DMS153 (cell line): ENCODE measurements around the gene BTAF1.
"Not testable (repeated sequence)": the region's sequence is repeated elsewhere in the genome, so short reads cannot be mapped to it uniquely, and the experiment has no call there.

Experiments
- DNase-seq: peaks from one replicate; lab custom pipeline; 2025; lab: John Stamatoyannopoulos, UW

The BTAF1 gene

DNA sequence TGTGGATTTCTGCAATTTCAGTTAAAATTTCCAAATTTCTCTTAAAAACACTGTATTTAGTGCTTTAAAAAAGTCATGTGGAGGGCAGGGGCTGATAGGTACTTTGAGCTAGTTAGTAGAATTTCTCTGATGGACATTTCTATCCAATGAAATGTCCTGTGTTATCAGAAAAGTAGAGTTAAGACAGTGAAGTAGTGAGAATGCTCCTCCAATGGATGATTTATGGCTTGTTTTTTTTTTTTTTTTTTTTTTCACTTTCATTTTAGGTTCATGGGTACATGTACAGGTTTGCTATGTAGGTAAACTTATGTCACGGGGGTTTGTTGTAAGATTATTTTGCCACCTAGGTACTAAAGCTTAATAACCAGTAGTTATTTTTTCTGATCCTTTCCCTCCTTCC is 55.0 kb downstream of the BTAF1 start:
- DNase-seq = no peak

- no peak for DNase-seq
These were observed 56.7 kb downstream of the BTAF1 start for GRCh38 chr10:91980319-91980718.

DNA sequence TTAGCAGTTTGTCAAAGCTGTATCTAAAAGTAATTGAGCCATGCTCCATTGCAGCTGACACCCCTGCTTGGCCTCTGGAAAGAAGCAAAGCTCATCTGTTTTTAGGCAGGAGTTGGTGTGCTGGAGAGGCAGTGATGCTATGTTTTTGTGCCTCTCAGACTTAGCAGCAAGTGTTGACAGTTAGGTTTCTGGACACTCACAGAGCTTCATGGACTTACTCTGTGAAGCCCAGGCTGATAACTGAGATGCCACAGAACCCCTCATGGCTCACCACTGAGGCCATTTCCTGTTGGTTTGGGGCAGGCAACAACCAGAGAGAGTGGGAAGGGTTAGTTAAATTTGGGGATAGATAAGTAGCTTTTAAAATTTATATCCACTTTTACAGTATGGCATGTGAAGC is 59.8 kb downstream of the BTAF1 start:
- DNase-seq = no peak

DNA sequence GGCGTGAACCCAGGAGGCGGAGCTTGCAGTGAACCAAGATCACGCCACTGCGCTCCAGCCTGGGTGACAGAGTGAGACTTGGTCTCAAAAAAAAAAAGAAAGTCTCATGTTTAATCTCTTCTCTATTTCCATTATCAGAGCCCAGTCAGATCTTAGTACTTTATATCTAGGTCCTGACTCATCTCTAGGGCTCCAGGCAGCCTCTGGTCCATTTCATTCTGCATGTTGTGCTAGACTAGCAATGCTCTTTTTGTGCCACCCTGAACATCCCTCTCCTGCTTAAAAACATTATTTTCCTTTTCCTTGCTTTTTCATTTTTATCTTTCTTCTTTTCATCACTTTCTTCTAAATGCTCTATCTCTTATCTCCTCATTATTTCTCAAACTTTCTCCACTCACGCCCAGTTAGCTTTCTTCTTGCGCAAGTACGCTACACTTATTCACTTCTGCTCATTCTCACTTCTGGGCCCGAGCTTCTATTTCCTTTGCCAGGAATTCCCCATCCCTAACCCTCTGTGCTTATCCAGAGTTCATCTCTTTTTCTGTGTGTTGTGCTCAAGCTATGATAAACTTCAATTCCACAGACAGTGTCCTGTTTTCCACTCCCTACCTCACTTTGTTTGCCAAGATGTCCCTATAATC is 63.9 kb downstream of the BTAF1 start:
- DNase-seq = no peak

GRCh38 chr10:91992031-91992430 is 68.5 kb downstream of the BTAF1 start:
- no peak for DNase-seq

GRCh38 chr10:91996266-91996665 is 72.7 kb downstream of the BTAF1 start:
- DNase-seq = no peak

DNA sequence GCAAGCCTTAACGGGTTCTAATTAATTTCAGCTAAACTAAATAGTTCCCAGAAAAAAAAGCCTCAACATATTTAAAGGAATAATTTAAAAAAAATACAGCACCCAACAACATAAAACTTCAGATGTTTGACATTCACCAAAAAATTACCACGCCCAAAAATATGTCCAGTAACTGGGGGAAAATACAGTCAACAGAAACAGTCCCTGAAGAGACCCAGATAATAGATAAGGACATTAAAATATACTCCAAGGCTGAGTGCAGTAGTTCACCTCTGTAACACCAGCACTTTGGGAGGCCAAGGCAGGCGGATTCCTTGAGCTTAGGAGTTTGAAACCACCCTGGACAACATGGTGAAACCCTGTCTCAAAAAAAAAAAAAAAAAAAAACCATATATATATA is 78.0 kb downstream of the BTAF1 start:
- no peak for DNase-seq

- no peak for DNase-seq
These were observed 78.4 kb downstream of the BTAF1 start for GRCh38 chr10:92001995-92002394.

GRCh38 chr10:92003258-92003657 is 79.7 kb downstream of the BTAF1 start:
- DNase-seq = peak; percentile 73

DNA sequence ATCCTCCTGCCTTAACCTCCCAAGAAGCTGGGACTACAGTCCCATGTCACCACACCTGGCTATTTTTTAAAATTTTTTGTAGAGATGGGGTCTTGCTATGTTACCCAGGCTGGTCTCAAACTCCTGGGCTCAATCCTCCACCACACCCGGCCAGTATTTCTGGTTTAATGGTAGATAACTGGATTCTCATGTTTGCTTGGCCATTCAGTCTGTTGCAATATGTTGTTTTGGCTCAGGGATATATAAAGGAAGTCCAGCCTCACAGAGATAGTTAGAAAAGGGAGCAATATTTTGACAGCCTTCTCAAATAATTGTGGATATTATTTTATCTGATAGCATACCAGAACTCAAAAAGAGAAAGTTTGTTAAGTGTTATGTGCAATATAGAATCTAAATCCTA is 82.4 kb downstream of the BTAF1 start:
- no peak for DNase-seq

GRCh38 chr10:92009445-92009844 is 85.9 kb downstream of the BTAF1 start:
- DNase-seq = no peak

DNA sequence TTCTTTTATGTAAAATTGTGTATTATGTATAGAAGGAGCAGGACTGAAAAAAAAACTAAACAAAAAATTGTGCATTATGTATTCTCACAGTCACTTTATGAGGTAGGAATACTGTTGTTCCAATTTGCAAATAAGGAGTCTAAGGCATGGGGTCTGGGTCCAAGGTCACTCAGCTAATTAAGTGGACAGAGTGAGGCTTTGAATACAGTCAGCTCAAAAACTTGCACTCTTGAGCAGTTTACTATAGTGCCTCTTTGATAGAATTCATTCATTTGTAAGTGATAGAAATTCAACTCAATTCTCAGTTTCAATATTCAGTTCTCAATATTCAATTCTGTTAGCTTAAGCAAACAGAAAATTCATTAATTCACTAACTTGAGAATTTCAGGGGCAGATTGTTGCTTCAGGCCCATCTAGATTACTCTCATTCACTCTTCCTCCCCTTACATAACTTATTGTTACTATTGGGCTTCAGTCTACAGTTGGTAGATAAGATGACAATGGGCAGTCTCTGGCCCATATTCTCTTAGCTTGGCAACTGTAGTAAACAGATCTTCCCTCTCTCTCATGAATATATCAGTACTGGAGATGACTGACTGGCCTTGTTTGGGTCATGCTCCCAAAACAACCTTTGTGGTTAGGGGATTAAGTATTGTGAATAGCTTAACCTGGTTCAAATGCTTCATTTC is 86.6 kb downstream of the BTAF1 start:
- no peak for DNase-seq

DNA sequence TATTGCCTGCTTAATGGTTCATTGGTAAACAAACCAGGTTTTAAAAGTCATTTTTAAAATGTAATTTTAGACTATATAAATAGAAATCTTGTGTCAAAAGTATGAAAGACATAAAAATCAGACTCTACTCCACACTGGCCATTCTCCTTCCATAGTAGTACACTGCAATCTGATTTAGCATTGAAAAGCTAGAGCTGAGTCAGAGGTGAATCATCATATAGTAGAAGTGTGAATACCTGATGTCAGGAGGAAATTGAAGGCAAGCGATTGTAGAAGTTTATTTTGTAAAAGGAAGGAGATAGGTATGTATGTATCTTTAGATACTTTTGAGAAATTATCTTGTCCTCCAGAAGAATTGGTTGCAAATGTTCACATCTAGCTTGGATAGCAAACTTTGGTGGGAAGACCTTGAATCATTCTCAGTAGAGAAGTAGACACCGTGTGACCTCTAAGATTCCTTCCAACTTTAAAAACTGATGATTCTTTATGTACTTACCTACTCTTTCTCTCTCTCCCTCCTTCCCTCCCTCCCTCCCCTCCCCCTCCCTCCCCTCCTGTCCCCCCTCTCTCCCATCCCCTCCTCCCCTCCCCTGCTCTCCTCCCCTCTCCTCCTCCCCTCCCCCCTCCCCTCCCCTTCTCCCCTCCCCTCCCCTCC is 88.1 kb downstream of the BTAF1 start:
- DNase-seq = no peak

DNA sequence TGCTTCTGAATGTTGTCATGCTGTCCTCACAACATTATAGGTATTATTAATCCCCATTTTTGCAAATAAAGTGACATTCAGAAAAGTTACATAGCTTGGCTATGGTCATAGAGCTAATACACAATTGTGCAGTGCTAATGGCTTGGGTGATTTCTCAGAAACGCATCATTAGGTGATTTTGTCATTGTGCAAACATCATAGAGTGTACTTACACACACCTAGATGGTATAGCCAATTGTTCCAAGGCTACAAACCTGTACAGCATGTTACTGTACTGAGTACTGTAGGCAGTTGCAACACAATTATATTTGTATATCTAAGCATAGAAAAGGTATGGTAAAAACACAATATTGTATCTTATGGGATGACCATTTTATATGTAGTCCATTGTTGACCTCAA is 91.0 kb downstream of the BTAF1 start:
- DNase-seq = no peak

- no peak for DNase-seq
These were observed 101.1 kb downstream of the BTAF1 start for GRCh38 chr10:92024700-92025099.

DNA sequence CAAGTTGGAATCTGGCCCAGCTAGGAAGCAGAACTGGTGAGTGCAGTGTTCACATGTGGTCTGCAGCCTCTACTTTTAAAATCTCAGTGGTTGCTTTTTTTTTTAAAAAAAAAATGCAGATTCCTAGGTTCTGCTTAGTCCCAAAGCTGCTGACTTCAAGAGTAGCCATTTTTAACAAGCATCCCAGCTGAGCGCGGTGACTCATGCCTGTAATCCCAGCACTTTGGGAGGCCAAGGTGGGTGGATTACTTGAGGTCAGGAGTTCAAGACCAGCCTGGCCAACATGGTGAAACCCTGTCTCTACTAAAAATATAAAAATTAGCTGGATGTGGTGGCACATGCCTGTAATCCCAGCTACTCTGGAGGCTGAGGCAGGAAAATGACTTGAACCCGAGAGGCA is 101.8 kb downstream of the BTAF1 start:
- DNase-seq = not testable (repeated sequence)

DNA sequence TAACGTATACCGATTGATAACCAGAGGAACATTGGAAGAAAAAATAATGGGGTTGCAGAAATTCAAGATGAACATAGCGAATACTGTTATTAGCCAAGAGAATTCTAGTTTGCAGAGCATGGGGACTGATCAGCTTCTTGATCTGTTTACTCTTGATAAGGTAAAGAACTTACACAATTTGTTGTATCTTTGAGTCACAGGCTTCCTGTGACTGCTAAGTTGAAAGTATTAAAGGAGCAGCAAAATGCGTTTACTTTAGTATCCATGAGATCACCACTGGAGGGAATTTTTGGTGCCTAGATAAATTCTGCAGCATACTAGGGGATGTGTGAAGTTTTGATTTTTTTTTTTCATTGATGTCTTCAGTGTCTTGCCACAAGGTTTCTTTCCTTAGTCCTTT is 103.6 kb downstream of the BTAF1 start:
- no peak for DNase-seq

GRCh38 chr10:92031580-92031979 is 108.0 kb downstream of the BTAF1 start:
- no peak for DNase-seq

- not testable (repeated sequence) for DNase-seq
These were observed 109.5 kb downstream of the BTAF1 start for GRCh38 chr10:92033070-92033469.

GRCh38 chr10:92038949-92039348 is 115.4 kb downstream of the BTAF1 start:
- no peak for DNase-seq

GRCh38 chr10:92042541-92042940 is 119.0 kb downstream of the BTAF1 start:
- DNase-seq = no peak

- DNase-seq = no peak
These were observed 122.1 kb downstream of the BTAF1 start for GRCh38 chr10:92045641-92046106.

DNA sequence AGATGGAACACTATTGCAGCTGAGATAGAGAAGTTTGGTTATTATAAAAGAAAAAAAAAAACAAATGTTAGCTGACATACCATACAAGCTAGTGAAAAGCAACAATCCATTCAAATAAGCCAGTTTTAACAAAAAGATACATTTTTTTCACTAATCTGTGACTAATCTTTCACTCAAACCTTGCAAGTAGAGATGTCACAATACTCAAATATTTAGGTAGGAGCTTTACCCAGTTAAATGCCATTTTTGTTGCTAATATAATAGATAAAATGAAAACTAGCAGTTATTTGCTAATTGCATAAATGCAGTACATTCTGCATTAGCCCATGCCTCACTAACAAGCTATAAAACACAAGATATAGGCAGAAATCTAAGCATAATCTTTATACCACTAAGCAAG is 123.6 kb downstream of the BTAF1 start:
- no peak for DNase-seq
